SW480 (cell line): ENCODE measurements around the gene STK39.

Experiments used
- DNase-seq: peaks from one replicate; pipeline ENCODE4 v3.0.0-alpha.2; 2016; ENCODE audit warnings: low spot score

Gene STK39

GRCh38 chr2:167955264-167955906, 292.0 kb downstream of the STK39 start:
- no peak for DNase-seq

- no peak for DNase-seq
Observed at GRCh38 chr2:167954495-167954894, 292.9 kb downstream of the STK39 start.

GRCh38 chr2:167953776-167954175, 293.6 kb downstream of the STK39 start:
- DNase-seq, result no peak

GRCh38 chr2:167950571-167950970, 296.8 kb downstream of the STK39 start:
- no peak for DNase-seq

- no peak for DNase-seq
Observed at GRCh38 chr2:167946441-167946841, 301.0 kb downstream of the STK39 start.

GRCh38 chr2:167945660-167946368, 301.6 kb downstream of the STK39 start:
- no peak for DNase-seq

GRCh38 chr2:167944825-167945659, 302.4 kb downstream of the STK39 start:
- DNase-seq, result no peak

- no peak for DNase-seq
Observed at GRCh38 chr2:167943897-167944296, 303.5 kb downstream of the STK39 start.

GRCh38 chr2:167943368-167943767, 304.0 kb downstream of the STK39 start:
- no peak for DNase-seq

GRCh38 chr2:167942366-167943081, 304.9 kb downstream of the STK39 start:
- no peak for DNase-seq

GRCh38 chr2:167941604-167942003, 305.8 kb downstream of the STK39 start:
- no peak for DNase-seq

- no peak for DNase-seq
Observed at GRCh38 chr2:167940734-167941507, 306.5 kb downstream of the STK39 start.

GRCh38 chr2:167940346-167940725, 307.1 kb downstream of the STK39 start:
- DNase-seq, result no peak

GRCh38 chr2:167939514-167940345, 307.7 kb downstream of the STK39 start:
- DNase-seq, result no peak

- DNase-seq, result no peak
Observed at GRCh38 chr2:167937403-167937802, 310.0 kb downstream of the STK39 start.

GRCh38 chr2:167935803-167936110, 311.6 kb downstream of the STK39 start:
- DNase-seq, result no peak

- no peak for DNase-seq
Observed at GRCh38 chr2:167933097-167933814, 314.1 kb downstream of the STK39 start.

GRCh38 chr2:167932123-167932693, 315.2 kb downstream of the STK39 start:
- no peak for DNase-seq

- DNase-seq, result no peak
Observed at GRCh38 chr2:167929484-167929883, 317.9 kb downstream of the STK39 start.

- DNase-seq, result no peak
Observed at GRCh38 chr2:167928434-167928833, 319.0 kb downstream of the STK39 start.
